Putamen (tissue), 1 donor: ENCODE measurements around the gene MEIOB.

Experiments used
- DNase-seq: peaks from one replicate; pipeline ENCODE4 v3.0.0-alpha.2; 2016; ENCODE audit warnings: low spot score

Gene MEIOB

DNA sequence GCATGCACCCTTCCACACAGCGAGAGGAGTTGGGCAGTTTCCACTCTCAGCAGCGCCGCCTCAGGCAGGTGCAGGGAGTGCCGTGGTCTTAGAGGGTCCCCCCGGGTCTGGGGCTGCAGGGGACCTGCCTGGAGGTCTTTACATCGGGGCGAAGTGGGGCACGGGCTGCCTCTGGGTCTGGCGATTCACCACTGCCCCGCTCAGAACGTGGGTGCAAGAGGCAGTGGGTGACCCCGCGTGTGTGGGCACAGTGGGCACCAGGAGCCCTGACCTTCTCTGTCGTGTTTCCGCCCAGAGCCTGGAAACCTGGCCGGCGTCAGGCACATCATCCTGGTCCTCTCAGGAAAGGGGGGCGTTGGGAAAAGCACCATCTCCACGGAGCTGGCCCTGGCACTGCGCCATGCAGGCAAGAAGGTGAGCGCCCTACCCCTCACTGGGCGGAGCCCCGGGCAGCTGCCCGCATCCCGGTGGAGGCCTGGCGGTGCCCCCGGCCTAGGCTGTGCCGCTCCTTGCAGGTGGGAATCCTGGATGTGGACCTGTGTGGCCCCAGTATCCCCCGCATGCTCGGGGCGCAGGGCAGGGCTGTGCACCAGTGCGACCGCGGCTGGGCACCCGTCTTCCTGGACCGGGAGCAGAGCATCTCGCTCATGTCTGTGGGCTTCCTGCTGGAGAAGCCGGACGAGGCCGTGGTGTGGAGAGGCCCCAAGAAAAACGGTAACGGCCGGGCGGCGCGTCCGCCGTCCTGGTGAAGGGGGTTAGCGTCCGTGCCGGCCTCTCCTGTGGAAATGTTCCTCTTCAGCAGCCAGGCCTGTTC lies 85.5 kb downstream of the MEIOB start:
- DNase-seq, result no peak

- DNase-seq, result no peak
Measured at GRCh38 chr16:1785846-1786170, 86.2 kb downstream of the MEIOB start.

DNA sequence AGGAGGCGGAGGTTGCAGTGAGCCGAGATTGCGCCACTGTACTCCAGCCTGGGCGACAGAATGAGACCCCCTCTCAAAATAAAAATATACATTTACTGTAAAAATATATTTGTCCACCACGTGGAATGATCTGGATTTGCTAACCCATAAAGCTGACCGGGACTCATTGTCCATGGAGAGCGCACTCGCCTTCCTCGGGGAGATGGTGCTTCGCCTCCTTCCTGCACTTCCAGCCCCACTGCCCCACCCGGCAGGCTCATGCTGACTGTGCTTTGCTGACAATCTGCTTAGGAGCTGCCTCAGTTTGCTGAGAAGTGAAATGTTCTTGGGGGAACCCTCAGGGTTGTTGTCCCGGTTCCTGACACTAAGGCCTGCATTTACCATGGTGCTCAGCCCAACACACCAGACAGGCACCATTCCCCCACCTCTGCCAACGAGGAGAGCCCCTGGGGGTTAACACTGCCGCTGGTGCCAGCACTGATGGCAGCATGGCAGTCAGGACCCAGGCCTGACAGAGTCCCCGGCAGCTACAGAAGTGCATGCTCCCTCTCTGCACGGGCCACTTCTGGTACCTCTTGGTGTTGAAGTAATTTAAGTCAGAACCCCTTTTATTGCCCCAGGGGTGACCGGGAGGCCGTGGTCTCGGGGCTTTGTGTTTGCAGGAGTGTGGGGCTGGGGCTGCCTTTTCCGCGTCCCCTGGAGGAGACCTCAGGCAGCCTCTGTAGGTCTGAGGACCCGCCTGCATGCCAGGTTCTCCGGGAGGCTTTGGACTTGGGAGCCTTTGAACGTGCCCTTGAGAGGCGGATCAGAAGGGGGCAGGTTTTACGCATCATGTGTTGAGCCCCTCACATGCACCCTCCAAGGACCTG lies 86.8 kb downstream of the MEIOB start:
- no peak for DNase-seq
